Measurements from ENCODE around the gene PRIM2. TPM values are rescaled to one million over a fixed set of nuclear protein-coding genes. Genes with fewer than 3 reads are reported as not detected.

Gene PRIM2
- total and polyA plus RNA-seq, 2 of the 8 experiments (the other 6 are each of a cell fraction or from before 2014, with no cell fraction given), result 20.8 to 46.8 TPM

DNA sequence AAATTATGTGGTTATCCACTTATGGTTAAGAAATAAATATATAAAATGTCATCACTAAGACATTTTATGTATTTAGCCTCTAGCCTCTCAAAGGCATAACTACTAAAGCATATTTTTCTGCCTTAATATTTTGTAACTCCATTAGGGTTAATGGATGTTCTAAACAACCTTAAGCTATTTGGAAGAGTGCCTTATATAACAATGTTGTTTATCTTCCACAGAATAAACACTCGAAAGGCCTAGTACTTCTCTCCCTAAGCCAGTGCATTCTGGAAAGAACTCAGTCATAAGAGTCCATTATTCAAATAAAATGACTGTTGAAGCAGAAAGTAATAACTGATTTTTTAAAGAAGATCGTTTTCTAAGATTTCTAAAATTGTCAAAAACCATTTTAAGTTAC is 15.0 kb upstream of the PRIM2 start:
- no peak overlapping the region for H4K91ac ChIP-seq (replicated peaks; ENCODE audit: insufficient read length, low read length)
- H3K23me2 ChIP-seq (ENCODE audit: low read depth, low read length), result no peaks in the 10 kb centered on the region
- no peaks in the 10 kb centered on the region for H3K79me2 ChIP-seq (ENCODE audit: control insufficient read depth in 1 of 2, insufficient read depth in 2 of 2, low read length in 2 of 2)
- no peak overlapping the region for H2BK20ac ChIP-seq (ENCODE audit: low read length)
- H3K4me1 ChIP-seq (replicated peaks in 1 of 4; ENCODE audit: control insufficient read depth in 3 of 4, insufficient read depth in 4 of 4, low read length in 3 of 4), result no peaks in the 10 kb centered on the region
- H2BK15ac ChIP-seq (ENCODE audit: low read length), result no peak overlapping the region
- H3K36me3 ChIP-seq (ENCODE audit: control insufficient read depth in 2 of 4, insufficient read depth in 4 of 4, low read length in 3 of 4), result no peaks in the 10 kb centered on the region
- no peak overlapping the region for H3K23ac ChIP-seq (ENCODE audit: insufficient read length)
- no peak overlapping the region for H3K4ac ChIP-seq (replicated peaks; ENCODE audit: insufficient read length, low read depth, low read length)
- no peak overlapping the region for H3K4me2 ChIP-seq (ENCODE audit: insufficient read depth in 1 of 2, low read depth in 2 of 2, low read length in 2 of 2)
- 92% methylated on average over 2 of the region's 2 CpGs; no CpG with 5 or more reads in 1 of the 2 experiments for WGBS, 2 experiments (ENCODE audit: extremely low coverage in 1 of 2, insufficient coverage in 1 of 2, insufficient read length in 1 of 2, insufficient replicate concordance in 2 of 2, low coverage in 1 of 2, low lambda C conversion rate in 2 of 2, missing lambda C conversion rate in 1 of 2)
- CTCF ChIA-PET (ENCODE audit: partially characterized antibody), result interaction anchor here (0.7 kb wide), 2 partner anchors 120 to 282 kb away, joined by 3 to 4 read pairs; no protein-coding TSS in a partner anchor
- no peak overlapping the region for H3K14ac ChIP-seq (ENCODE audit: insufficient read length)
- no peak overlapping the region for H2BK12ac ChIP-seq (ENCODE audit: low read depth, low read length)
- H3K56ac ChIP-seq (replicated peaks; ENCODE audit: insufficient read length, low read depth, low read length), result no peak overlapping the region
- no peak overlapping the region for H2BK5ac ChIP-seq (ENCODE audit: low read depth, low read length)
- no peak overlapping the region for H2AFZ ChIP-seq (ENCODE audit: low read length)
- H3K27me3 ChIP-seq (replicated peaks in 1 of 4; ENCODE audit: control insufficient read depth in 3 of 4, extremely low read depth in 1 of 4, insufficient read depth in 3 of 4, low read length in 3 of 4), result no peaks in the 10 kb centered on the region
- H2AK5ac ChIP-seq (ENCODE audit: low read depth, low read length), result no peak overlapping the region
- DNase-seq (ENCODE audit: low read depth in 1 of 2, low spot score in 2 of 2) (no peak), FAIRE-seq (no peak)
- no peaks in the 10 kb centered on the region for H4K20me1 ChIP-seq (replicated peaks in 1 of 2; ENCODE audit: control insufficient read depth in 1 of 2, insufficient read depth in 2 of 2, low read length in 2 of 2)
- no peak overlapping the region for H4K5ac ChIP-seq (ENCODE audit: insufficient read length, low read depth, low read length)
- H3K18ac ChIP-seq (ENCODE audit: extremely low read depth, low read length), result no peak overlapping the region
- no peak for TF ChIP-seq CBX8 (IDR thresholded peaks at IDR 0.05; ENCODE audit: borderline replicate concordance, low read depth, low read length)
- H2BK120ac ChIP-seq (replicated peaks; ENCODE audit: low read depth, low read length), result no peak overlapping the region
- no peak overlapping the region for H3K4me3 ChIP-seq (ENCODE audit: extremely low read depth in 1 of 4, insufficient read depth in 2 of 4, low read depth in 3 of 4, low read length in 4 of 4)
- no peaks in the 10 kb centered on the region for H3K79me1 ChIP-seq (ENCODE audit: low read depth, low read length)
- POLR2A ChIA-PET (ENCODE audit: partially characterized antibody), result no interaction called here
- H3K9ac ChIP-seq (replicated peaks in 1 of 4; ENCODE audit: extremely low read depth in 1 of 4, low read depth in 3 of 4, low read length in 3 of 4), result no peak overlapping the region
- H4K8ac ChIP-seq (ENCODE audit: extremely low read depth, insufficient read depth, low read length), result no peak overlapping the region
- no peak overlapping the region for H3K27ac ChIP-seq (ENCODE audit: low read depth, low read length)
- no peaks in the 10 kb centered on the region for H3K9me3 ChIP-seq (ENCODE audit: insufficient read depth in 2 of 2, low read depth in 1 of 2, low read length in 1 of 2)

Measured in H1 (cell line).